HEK293 (cell line): ENCODE results near the gene LHX2.

Experiments
- CTCF ChIA-PET: fragments of 350-600 bp; formaldehyde crosslinking; extraction: SDS; loops from one replicate; lab custom pipeline; 2021; ENCODE audit warnings: antibody characterized with exemption; lab: Yijun Ruan, JAX
- POLR2A ChIA-PET: fragments of 300-600 bp; formaldehyde crosslinking; extraction: SDS; loops from one replicate; lab custom pipeline; 2020; ENCODE audit warnings: antibody characterized with exemption, inconsistent platforms; lab: Yijun Ruan, JAX
- H3K27ac ChIP-seq: fragments of 200-500 bp; sonication (Bioruptor generic); 2 replicates; pipeline ENCODE4 v1.5.1; 2014; ENCODE audit warnings: low read depth, low read length, control low read depth, inconsistent platforms; ENCODE audit errors: extremely low read depth
- H3K36me3 ChIP-seq, 2 experiments: fragments of 200-500 bp in 1 of 2; sonication (Bioruptor generic) in 1 of 2; 1 replicate in 1 of 2; 2 replicates in 1 of 2; pipeline ENCODE4 v1.5.1; 2014 to 2017; ENCODE audit warnings: inconsistent platforms in 2 of 2, low read length in 2 of 2; ENCODE audit not compliant: control insufficient read depth in 2 of 2, insufficient read depth in 1 of 2
- H3K4me1 ChIP-seq: fragments of 200-500 bp; sonication (Bioruptor generic); 2 replicates; pipeline ENCODE4 v1.5.1; 2014; ENCODE audit warnings: mild to moderate bottlenecking, low read length, inconsistent platforms; ENCODE audit not compliant: control insufficient read depth, insufficient read depth
- H3K4me3 ChIP-seq: 2 replicates; pipeline ENCODE4 v1.5.1; 2011; ENCODE audit warnings: low read depth, mild to moderate bottlenecking, control low read depth, low read length, moderate library complexity
- H3K9me3 ChIP-seq: fragments of 200-500 bp; sonication (Bioruptor generic); 2 replicates; pipeline ENCODE4 v1.5.1; 2014; ENCODE audit warnings: low read depth, low read length, inconsistent platforms; ENCODE audit not compliant: control insufficient read depth, insufficient read depth
- FEZF1 ChIP-seq: fragments of 450-650 bp; formaldehyde crosslinking; IDR thresholded peaks from 2 replicates; pipeline ENCODE4 v1.5.1; 2016; ENCODE audit warnings: missing biosample characterization, missing genetic modification characterization
- KLF7 ChIP-seq: fragments of 450-650 bp; formaldehyde crosslinking; IDR thresholded peaks from 2 replicates; pipeline ENCODE4 v1.5.1; 2016; ENCODE audit warnings: missing biosample characterization, missing genetic modification characterization, borderline replicate concordance
- PATZ1 ChIP-seq: fragments of 450-650 bp; formaldehyde crosslinking; IDR thresholded peaks from 2 replicates; pipeline ENCODE4 v1.5.1; 2016; ENCODE audit warnings: missing biosample characterization, missing genetic modification characterization
- SETDB1 ChIP-seq: IDR thresholded peaks from one replicate; pipeline ENCODE4 v1.6.1; 2017; ENCODE audit warnings: mild to moderate bottlenecking, low read length, moderate library complexity, mixed read lengths; ENCODE audit not compliant: insufficient read length
- SP2 ChIP-seq: fragments of 450-650 bp; formaldehyde crosslinking; IDR thresholded peaks from 2 replicates; pipeline ENCODE4 v1.5.1; 2016; ENCODE audit warnings: missing biosample characterization, missing genetic modification characterization
- ZFP3 ChIP-seq: fragments of 450-650 bp; formaldehyde crosslinking; IDR thresholded peaks from 2 replicates; pipeline ENCODE4 v1.5.1; 2016; ENCODE audit warnings: low read depth, missing biosample characterization, missing genetic modification characterization
- ZNF133 ChIP-seq: fragments of 450-650 bp; formaldehyde crosslinking; IDR thresholded peaks from 2 replicates; pipeline ENCODE4 v1.5.1; 2016; ENCODE audit warnings: missing biosample characterization, missing genetic modification characterization
- ZNF16 ChIP-seq: fragments of 450-650 bp; formaldehyde crosslinking; IDR thresholded peaks from 2 replicates; pipeline ENCODE4 v1.5.1; 2016; ENCODE audit warnings: low read depth, missing biosample characterization, missing genetic modification characterization
- ZNF202 ChIP-seq: fragments of 450-650 bp; formaldehyde crosslinking; IDR thresholded peaks from 2 replicates; pipeline ENCODE4 v1.5.1; 2016; ENCODE audit warnings: missing biosample characterization, missing genetic modification characterization, borderline replicate concordance
- ZNF221 ChIP-seq: fragments of 450-650 bp; formaldehyde crosslinking; IDR thresholded peaks from 2 replicates; pipeline ENCODE4 v1.5.1; 2017; ENCODE audit warnings: missing biosample characterization, missing genetic modification characterization, borderline replicate concordance
- ZNF341 ChIP-seq: fragments of 450-650 bp; formaldehyde crosslinking; IDR thresholded peaks from 2 replicates; pipeline ENCODE4; 2016; ENCODE audit warnings: low read depth, missing biosample characterization, missing genetic modification characterization
- ZNF423 ChIP-seq: fragments of 450-650 bp; formaldehyde crosslinking; IDR thresholded peaks from 2 replicates; pipeline ENCODE4 v1.5.1; 2016; ENCODE audit warnings: missing biosample characterization, missing genetic modification characterization
- ZNF555 ChIP-seq: fragments of 450-650 bp; formaldehyde crosslinking; conservative IDR thresholded peaks from 2 replicates; pipeline ENCODE4 v1.5.1; 2017; ENCODE audit warnings: missing biosample characterization, mild to moderate bottlenecking, missing genetic modification characterization, inconsistent platforms
- ZNF561 ChIP-seq: fragments of 450-650 bp; IDR thresholded peaks from 2 replicates; pipeline ENCODE4 v1.5.1; 2018; ENCODE audit warnings: missing biosample characterization, missing genetic modification characterization, borderline replicate concordance
- ZNF791 ChIP-seq: fragments of 450-650 bp; formaldehyde crosslinking; IDR thresholded peaks from 2 replicates; pipeline ENCODE4 v1.5.1; 2016; ENCODE audit warnings: missing biosample characterization, missing genetic modification characterization
- TF ChIP-seq, protein P1 (sequence below): fragments of 450-650 bp; formaldehyde crosslinking; IDR thresholded peaks from 2 replicates; pipeline ENCODE4 v1.5.1; 2016; ENCODE audit warnings: missing biosample characterization, missing genetic modification characterization
- TF ChIP-seq, protein P2 (sequence below): fragments of 450-650 bp; IDR thresholded peaks from 2 replicates; pipeline ENCODE4 v1.5.1; 2018; ENCODE audit warnings: missing biosample characterization, missing genetic modification characterization

LHX2 gene

DNA sequence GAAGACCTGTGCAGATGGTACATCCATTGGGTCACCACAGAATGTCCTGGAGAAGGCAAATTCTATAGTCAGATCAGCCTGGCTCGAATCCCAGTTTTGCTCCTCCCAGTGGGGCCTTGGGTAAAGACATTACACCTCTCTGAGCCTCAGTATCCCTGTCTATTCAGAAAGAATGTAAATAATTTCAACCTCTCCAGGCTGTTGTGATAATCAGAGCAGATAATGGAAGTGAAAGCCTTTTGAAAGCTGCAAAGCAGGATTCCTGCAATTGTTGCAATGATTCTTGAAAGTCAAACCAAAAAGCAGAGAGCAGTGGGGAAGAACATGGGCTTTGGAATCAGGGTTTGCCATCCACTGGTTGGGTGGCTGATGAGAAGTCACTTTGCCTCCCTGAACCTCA lies 63.2 kb downstream of the LHX2 start:
- POLR2A ChIA-PET = no interaction called here
- no peaks in the 10 kb centered on the region for H3K36me3 ChIP-seq
- no peaks in the 10 kb centered on the region for H3K4me1 ChIP-seq
- TF ChIP-seq ZNF423 (no peak), ZNF341 (tag by site-specific recombination) (no peak), SP2 (tag by site-specific recombination) (no peak), PATZ1 (tag by site-specific recombination) (no peak), ZNF791 (tag by site-specific recombination) (no peak)
- TF ChIP-seq, all 188 proteins: peak for 0
- Histone ChIP-seq H3K9me3 (no peaks in the 10 kb centered on the region), H3K27ac (no peak overlapping the region), H3K4me3 (no peak overlapping the region)
- CTCF ChIA-PET = no interaction called here

GRCh38 chr9:124075761-124076160 lies 64.2 kb downstream of the LHX2 start:
- TF ChIP-seq ZNF133 (peak; percentile 69; the same call in 1 of the 2 replicates), SETDB1 (peak; percentile 67), ZNF555 (tag by site-specific recombination) (no peak)
- Histone ChIP-seq H3K36me3 (no peaks in the 10 kb centered on the region), H3K4me1 (no peaks in the 10 kb centered on the region), H3K4me3 (no peak overlapping the region), H3K27ac (no peak overlapping the region), H3K9me3 (no peaks in the 10 kb centered on the region)
- CTCF ChIA-PET = no interaction called here
- POLR2A ChIA-PET = no interaction called here

GRCh38 chr9:124077915-124078572 lies 66.5 kb downstream of the LHX2 start:
- POLR2A ChIA-PET = interaction anchor here (0.6 kb wide), 1 partner anchor 25 kb away, joined by 7 read pairs; no protein-coding TSS in a partner anchor
- no peak overlapping the region for H3K4me3 ChIP-seq
- H3K9me3 ChIP-seq = no peaks in the 10 kb centered on the region
- H3K27ac ChIP-seq = no peak overlapping the region
- TF ChIP-seq ZNF221 (tag by site-specific recombination) (no peak), ZNF561 (no peak), ZFP3 (tag by site-specific recombination) (peak; percentile 78), ZNF133 (no peak), ZNF202 (tag by site-specific recombination) (no peak)
- TF ChIP-seq, protein P1, sequence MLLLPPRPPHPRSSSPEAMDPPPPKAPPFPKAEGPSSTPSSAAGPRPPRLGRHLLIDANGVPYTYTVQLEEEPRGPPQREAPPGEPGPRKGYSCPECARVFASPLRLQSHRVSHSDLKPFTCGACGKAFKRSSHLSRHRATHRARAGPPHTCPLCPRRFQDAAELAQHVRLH (tag by site-specific recombination) = no peak
- H3K36me3 ChIP-seq = no peaks in the 10 kb centered on the region
- CTCF ChIA-PET = interaction anchor here (1.1 kb wide), 1 partner anchor 39 kb away, joined by 3 read pairs; no protein-coding TSS in a partner anchor
- no peaks in the 10 kb centered on the region for H3K4me1 ChIP-seq

- Histone ChIP-seq H3K36me3 (no peaks in the 10 kb centered on the region), H3K27ac (no peak overlapping the region), H3K4me3 (no peak overlapping the region), H3K9me3 (no peaks in the 10 kb centered on the region), H3K4me1 (no peaks in the 10 kb centered on the region)
- ChIA-PET CTCF (interaction anchor here (1.1 kb wide), 1 partner anchor 39 kb away, joined by 3 read pairs; no protein-coding TSS in a partner anchor), POLR2A (no interaction called here)
- TF ChIP-seq KLF7 = no peak
- TF ChIP-seq ZNF16 (tag by site-specific recombination) = no peak
- TF ChIP-seq, protein P2, sequence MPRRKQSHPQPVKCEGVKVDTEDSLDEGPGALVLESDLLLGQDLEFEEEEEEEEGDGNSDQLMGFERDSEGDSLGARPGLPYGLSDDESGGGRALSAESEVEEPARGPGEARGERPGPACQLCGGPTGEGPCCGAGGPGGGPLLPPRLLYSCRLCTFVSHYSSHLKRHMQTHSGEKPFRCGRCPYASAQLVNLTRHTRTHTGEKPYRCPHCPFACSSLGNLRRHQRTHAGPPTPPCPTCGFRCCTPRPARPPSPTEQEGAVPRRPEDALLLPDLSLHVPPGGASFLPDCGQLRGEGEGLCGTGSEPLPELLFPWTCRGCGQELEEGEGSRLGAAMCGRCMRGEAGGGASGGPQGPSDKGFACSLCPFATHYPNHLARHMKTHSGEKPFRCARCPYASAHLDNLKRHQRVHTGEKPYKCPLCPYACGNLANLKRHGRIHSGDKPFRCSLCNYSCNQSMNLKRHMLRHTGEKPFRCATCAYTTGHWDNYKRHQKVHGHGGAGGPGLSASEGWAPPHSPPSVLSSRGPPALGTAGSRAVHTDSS = no peak
- no peak for TF ChIP-seq FEZF1 (tag by site-specific recombination)
Observed at GRCh38 chr9:124078641-124079040, 67.1 kb downstream of the LHX2 start.
